HepG2 (cell line): ENCODE data around the gene RGS14. TPM values are rescaled to one million over a fixed set of nuclear protein-coding genes. Genes with fewer than 3 reads are reported as not detected.

Source experiments
- ARNT ChIP-seq: fragments of 450-650 bp; IDR thresholded peaks from 2 replicates; pipeline ENCODE4 v1.6.1; 2017
- GABPA ChIP-seq, 2 experiments: IDR thresholded peaks; 2 replicates each; pipeline ENCODE4 v1.6.1; 2011 to 2016; ENCODE audit warnings: low read depth in 2 of 2, low read length in 1 of 2, missing biosample characterization in 1 of 2, missing genetic modification characterization in 1 of 2
- IKZF1 ChIP-seq: fragments of 450-650 bp; IDR thresholded peaks from 2 replicates; pipeline ENCODE4 v1.7.1; 2016
- KDM5B ChIP-seq: sonication (generic); formaldehyde crosslinking; IDR thresholded peaks from 2 replicates; pipeline ENCODE4 v1.4.0; 2020; ENCODE audit warnings: missing genetic modification reagents, mild to moderate bottlenecking, borderline replicate concordance
- MEF2D ChIP-seq: sonication (generic); formaldehyde crosslinking; IDR thresholded peaks from 2 replicates; pipeline ENCODE4 v1.5.1; 2020; ENCODE audit warnings: mild to moderate bottlenecking, missing genetic modification reagents
- NFRKB ChIP-seq: fragments of 450-650 bp; IDR thresholded peaks from 2 replicates; pipeline ENCODE4 v1.6.1; 2017
- PHF5A ChIP-seq: IDR thresholded peaks from one replicate; pipeline ENCODE4 v1.6.1; 2018; ENCODE audit warnings: low read depth, missing genetic modification reagents; ENCODE audit not compliant: unreplicated experiment
- SAFB2 ChIP-seq: sonication (generic); formaldehyde crosslinking; IDR thresholded peaks from 2 replicates; pipeline ENCODE4 v1.5.1; 2020; ENCODE audit warnings: missing genetic modification reagents, low read depth, mild to moderate bottlenecking, borderline replicate concordance
- TOPORS ChIP-seq: sonication (generic); formaldehyde crosslinking; IDR thresholded peaks from 2 replicates; pipeline ENCODE4 v1.8.0; 2023; ENCODE audit warnings: mild to moderate bottlenecking, missing genetic modification reagents
- YY1 ChIP-seq: IDR thresholded peaks from 2 replicates; pipeline ENCODE4 v1.6.1; 2011; ENCODE audit warnings: low read length, low read depth, moderate library complexity, mild to moderate bottlenecking; ENCODE audit not compliant: insufficient read depth, insufficient replicate concordance
- ZNF616 ChIP-seq: sonication (generic); formaldehyde crosslinking; IDR thresholded peaks from 2 replicates; pipeline ENCODE4 v1.5.0; 2020; ENCODE audit warnings: low read depth, mild to moderate bottlenecking, missing genetic modification reagents
- ZNF703 ChIP-seq: sonication (generic); formaldehyde crosslinking; IDR thresholded peaks from 2 replicates; pipeline ENCODE4 v1.5.1; 2020; ENCODE audit warnings: missing genetic modification reagents, mild to moderate bottlenecking, moderate library complexity, borderline replicate concordance
- ZNF775 ChIP-seq: sonication (generic); formaldehyde crosslinking; IDR thresholded peaks from 2 replicates; pipeline ENCODE4 v1.4.0; 2020; ENCODE audit warnings: missing genetic modification reagents, mild to moderate bottlenecking, moderate library complexity, borderline replicate concordance
- polyA plus RNA-seq, 8 experiments: library from polyadenylated mRNA; depleted of rRNA in 3 of 8; stranded (reverse) in 7 of 8; unstranded in 1 of 8; fragments of >200 nt; fragmentation: Illumina TruSeq in 4 of 8; extraction: Trizol in 4 of 8; gene quantifications; 2 replicates each; pipeline versions ENCODE4 v1.2.1 to v1.2.3, GENCODE V29; 2011 to 2016; ENCODE audit warnings: low read depth in 4 of 8, missing spikeins in 1 of 8, mixed read lengths in 1 of 8; ENCODE audit not compliant: insufficient read depth in 1 of 8
- total RNA-seq, 5 experiments: library from RNA; depleted of rRNA; stranded (reverse); fragments of >200 nt; fragmentation: Illumina TruSeq; extraction: Trizol; gene quantifications; 2 replicates each; pipeline ENCODE4 v1.2.3, GENCODE V29; 2016; ENCODE audit warnings: low read depth in 1 of 5
- TF ChIP-seq, protein P1 (sequence below): sonication (generic); formaldehyde crosslinking; IDR thresholded peaks from 2 replicates; pipeline ENCODE4 v1.5.1; 2020; ENCODE audit warnings: missing genetic modification reagents, mild to moderate bottlenecking, borderline replicate concordance
- TF ChIP-seq, protein P2 (sequence below): sonication (generic); formaldehyde crosslinking; IDR thresholded peaks from 2 replicates; pipeline ENCODE4 v1.4.0; 2020; ENCODE audit warnings: missing genetic modification reagents
- TF ChIP-seq, protein P3 (sequence below): sonication (generic); formaldehyde crosslinking; IDR thresholded peaks from 2 replicates; pipeline ENCODE4 v1.4.0; 2020; ENCODE audit warnings: mild to moderate bottlenecking, missing genetic modification reagents
- TF ChIP-seq, protein P4 (sequence below): IDR thresholded peaks from 2 replicates; pipeline ENCODE4 v1.6.1; 2012; ENCODE audit warnings: low read length, improper control_type of control experiment
- TF ChIP-seq, protein P5 (sequence below): sonication (generic); formaldehyde crosslinking; IDR thresholded peaks from 2 replicates; pipeline ENCODE4 v1.4.0; 2020; ENCODE audit warnings: missing genetic modification reagents, low read depth, mild to moderate bottlenecking, borderline replicate concordance

RGS14 gene
- total and polyA plus RNA-seq, 2 of the 13 experiments (the other 11 are each of a cell fraction or from before 2014, with no cell fraction given): 11.1 to 17.2 TPM

DNA sequence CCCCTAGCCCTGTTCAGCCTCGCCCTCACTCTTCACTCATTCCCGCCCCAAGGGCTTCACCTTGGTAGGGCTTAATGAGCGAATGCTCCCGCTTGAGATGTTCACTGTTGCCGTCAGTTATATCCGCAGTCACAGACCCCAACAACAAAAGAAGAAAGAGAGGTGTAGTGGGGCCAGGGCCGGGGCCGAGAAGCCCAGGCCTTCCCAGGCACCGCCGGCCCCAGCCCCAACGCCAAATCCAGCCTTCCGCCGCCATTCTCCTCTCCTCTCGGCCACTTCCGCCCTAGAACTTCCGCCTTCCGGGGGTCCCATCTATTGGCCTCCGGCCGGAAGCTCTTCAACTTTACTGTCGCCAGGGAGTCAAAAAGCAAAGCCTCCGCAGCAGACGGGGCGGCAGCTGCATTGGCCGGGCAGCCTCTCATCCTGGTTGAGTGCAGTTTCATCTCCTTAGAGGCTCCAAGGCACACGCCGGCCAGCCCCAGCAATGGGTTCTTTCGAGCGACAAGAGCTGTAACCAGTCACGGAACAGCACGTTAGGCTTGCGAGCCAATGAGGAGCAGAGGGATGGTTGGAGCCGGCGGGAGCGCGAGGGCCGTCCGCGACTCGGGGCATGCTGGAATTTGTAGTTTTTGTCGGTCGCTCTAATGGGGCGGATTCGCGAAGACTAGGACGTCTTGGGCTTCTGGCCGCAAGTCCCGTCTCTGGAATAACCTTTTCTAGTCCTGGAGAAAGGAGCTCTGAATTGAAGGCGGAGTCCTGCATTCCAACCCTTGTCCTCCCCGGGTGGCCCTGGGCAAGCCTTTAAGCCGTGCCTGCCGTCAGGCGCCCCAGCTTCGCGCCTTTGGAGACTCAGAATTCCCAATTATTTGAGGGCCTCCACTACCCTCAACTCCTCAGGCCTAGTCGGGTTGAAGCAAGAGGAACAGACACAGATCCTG, 6.1 kb upstream of the RGS14 start, which contains the start of gene LMAN2 (continued):
- TF ChIP-seq, protein P1, sequence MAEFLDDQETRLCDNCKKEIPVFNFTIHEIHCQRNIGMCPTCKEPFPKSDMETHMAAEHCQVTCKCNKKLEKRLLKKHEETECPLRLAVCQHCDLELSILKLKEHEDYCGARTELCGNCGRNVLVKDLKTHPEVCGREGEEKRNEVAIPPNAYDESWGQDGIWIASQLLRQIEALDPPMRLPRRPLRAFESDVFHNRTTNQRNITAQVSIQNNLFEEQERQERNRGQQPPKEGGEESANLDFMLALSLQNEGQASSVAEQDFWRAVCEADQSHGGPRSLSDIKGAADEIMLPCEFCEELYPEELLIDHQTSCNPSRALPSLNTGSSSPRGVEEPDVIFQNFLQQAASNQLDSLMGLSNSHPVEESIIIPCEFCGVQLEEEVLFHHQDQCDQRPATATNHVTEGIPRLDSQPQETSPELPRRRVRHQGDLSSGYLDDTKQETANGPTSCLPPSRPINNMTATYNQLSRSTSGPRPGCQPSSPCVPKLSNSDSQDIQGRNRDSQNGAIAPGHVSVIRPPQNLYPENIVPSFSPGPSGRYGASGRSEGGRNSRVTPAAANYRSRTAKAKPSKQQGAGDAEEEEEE (CRISPR knock-in tag): peak; percentile 76; the same call in 1 of the 2 replicates
- TF ChIP-seq ZNF616 (CRISPR knock-in tag) (no peak), IKZF1 (no peak), PHF5A (CRISPR knock-in tag) (peak; percentile 39), NFRKB (no peak), ZNF775 (CRISPR knock-in tag) (no peak), GABPA (IDR thresholded peaks at IDR 0.05; ENCODE audit: low read depth, low read length) (peak; percentile 77), GABPA (CRISPR knock-in tag; IDR thresholded peaks at IDR 0.05; ENCODE audit: low read depth) (peak; percentile 98), ZNF703 (CRISPR knock-in tag) (peak; percentile 55), SAFB2 (peak; percentile 35; the same call in 1 of the 2 replicates), MEF2D (no peak), KDM5B (CRISPR knock-in tag) (no peak), YY1 (peak; percentile 95), TOPORS (no peak), ARNT (no peak)
- TF ChIP-seq, protein P2, sequence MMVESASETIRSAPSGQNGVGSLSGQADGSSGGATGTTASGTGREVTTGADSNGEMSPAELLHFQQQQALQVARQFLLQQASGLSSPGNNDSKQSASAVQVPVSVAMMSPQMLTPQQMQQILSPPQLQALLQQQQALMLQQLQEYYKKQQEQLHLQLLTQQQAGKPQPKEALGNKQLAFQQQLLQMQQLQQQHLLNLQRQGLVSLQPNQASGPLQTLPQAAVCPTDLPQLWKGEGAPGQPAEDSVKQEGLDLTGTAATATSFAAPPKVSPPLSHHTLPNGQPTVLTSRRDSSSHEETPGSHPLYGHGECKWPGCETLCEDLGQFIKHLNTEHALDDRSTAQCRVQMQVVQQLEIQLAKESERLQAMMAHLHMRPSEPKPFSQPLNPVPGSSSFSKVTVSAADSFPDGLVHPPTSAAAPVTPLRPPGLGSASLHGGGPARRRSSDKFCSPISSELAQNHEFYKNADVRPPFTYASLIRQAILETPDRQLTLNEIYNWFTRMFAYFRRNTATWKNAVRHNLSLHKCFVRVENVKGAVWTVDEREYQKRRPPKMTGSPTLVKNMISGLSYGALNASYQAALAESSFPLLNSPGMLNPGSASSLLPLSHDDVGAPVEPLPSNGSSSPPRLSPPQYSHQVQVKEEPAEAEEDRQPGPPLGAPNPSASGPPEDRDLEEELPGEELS (CRISPR knock-in tag): 0 out of 2 replicates have a peak, but pooled peaks have one; percentile 21
- TF ChIP-seq, protein P3, sequence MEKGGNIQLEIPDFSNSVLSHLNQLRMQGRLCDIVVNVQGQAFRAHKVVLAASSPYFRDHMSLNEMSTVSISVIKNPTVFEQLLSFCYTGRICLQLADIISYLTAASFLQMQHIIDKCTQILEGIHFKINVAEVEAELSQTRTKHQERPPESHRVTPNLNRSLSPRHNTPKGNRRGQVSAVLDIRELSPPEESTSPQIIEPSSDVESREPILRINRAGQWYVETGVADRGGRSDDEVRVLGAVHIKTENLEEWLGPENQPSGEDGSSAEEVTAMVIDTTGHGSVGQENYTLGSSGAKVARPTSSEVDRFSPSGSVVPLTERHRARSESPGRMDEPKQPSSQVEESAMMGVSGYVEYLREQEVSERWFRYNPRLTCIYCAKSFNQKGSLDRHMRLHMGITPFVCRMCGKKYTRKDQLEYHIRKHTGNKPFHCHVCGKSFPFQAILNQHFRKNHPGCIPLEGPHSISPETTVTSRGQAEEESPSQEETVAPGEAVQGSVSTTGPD (CRISPR knock-in tag): no peak
- TF ChIP-seq, protein P4, sequence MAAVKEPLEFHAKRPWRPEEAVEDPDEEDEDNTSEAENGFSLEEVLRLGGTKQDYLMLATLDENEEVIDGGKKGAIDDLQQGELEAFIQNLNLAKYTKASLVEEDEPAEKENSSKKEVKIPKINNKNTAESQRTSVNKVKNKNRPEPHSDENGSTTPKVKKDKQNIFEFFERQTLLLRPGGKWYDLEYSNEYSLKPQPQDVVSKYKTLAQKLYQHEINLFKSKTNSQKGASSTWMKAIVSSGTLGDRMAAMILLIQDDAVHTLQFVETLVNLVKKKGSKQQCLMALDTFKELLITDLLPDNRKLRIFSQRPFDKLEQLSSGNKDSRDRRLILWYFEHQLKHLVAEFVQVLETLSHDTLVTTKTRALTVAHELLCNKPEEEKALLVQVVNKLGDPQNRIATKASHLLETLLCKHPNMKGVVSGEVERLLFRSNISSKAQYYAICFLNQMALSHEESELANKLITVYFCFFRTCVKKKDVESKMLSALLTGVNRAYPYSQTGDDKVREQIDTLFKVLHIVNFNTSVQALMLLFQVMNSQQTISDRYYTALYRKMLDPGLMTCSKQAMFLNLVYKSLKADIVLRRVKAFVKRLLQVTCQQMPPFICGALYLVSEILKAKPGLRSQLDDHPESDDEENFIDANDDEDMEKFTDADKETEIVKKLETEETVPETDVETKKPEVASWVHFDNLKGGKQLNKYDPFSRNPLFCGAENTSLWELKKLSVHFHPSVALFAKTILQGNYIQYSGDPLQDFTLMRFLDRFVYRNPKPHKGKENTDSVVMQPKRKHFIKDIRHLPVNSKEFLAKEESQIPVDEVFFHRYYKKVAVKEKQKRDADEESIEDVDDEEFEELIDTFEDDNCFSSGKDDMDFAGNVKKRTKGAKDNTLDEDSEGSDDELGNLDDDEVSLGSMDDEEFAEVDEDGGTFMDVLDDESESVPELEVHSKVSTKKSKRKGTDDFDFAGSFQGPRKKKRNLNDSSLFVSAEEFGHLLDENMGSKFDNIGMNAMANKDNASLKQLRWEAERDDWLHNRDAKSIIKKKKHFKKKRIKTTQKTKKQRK: no peak
- TF ChIP-seq, protein P5, sequence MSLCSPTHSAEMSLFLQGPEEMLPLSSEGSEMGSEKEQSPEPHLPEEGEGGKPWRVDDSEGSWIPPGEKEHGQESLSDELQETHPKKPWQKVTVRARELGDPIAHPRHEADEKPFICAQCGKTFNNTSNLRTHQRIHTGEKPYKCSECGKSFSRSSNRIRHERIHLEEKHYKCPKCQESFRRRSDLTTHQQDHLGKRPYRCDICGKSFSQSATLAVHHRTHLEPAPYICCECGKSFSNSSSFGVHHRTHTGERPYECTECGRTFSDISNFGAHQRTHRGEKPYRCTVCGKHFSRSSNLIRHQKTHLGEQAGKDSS (CRISPR knock-in tag): no peak
